Uterus (tissue), 2 donors: ENCODE data around the gene RASL12.

Experiments
- CTCF ChIP-seq, 4 experiments: fragments of 200-600 bp in 2 of 4; fragments of 450-650 bp in 2 of 4; sonication (generic) in 2 of 4; IDR thresholded peaks; one replicate each; pipeline ENCODE4 v1.5.1; 2016 to 2019; ENCODE audit warnings: antibody characterized with exemption in 4 of 4, mild to moderate bottlenecking in 2 of 4, moderate library complexity in 1 of 4
- POLR2A ChIP-seq, 2 donors: fragments of 450-650 bp; IDR thresholded peaks; one replicate each; pipeline ENCODE4 v1.6.1; 2016; ENCODE audit warnings: antibody characterized with exemption in 2 of 2, mild to moderate bottlenecking in 1 of 2, moderate library complexity in 1 of 2

- TF ChIP-seq POLR2A (IDR thresholded peaks at IDR 0.05) = no peak
- TF ChIP-seq CTCF (IDR thresholded peaks at IDR 0.05) = peak; percentile 65 to 84 (median 78)
These were observed 10.2 kb upstream of the RASL12 start for GRCh38 chr15:65077981-65078352.
